Measurements from ENCODE around the gene TP53. TPM values are rescaled to one million over a fixed set of nuclear protein-coding genes. Genes with fewer than 3 reads are reported as not detected.

The TP53 gene
- polyA plus RNA-seq, 1 donor from 2014 or later: 13.8 TPM

DNA sequence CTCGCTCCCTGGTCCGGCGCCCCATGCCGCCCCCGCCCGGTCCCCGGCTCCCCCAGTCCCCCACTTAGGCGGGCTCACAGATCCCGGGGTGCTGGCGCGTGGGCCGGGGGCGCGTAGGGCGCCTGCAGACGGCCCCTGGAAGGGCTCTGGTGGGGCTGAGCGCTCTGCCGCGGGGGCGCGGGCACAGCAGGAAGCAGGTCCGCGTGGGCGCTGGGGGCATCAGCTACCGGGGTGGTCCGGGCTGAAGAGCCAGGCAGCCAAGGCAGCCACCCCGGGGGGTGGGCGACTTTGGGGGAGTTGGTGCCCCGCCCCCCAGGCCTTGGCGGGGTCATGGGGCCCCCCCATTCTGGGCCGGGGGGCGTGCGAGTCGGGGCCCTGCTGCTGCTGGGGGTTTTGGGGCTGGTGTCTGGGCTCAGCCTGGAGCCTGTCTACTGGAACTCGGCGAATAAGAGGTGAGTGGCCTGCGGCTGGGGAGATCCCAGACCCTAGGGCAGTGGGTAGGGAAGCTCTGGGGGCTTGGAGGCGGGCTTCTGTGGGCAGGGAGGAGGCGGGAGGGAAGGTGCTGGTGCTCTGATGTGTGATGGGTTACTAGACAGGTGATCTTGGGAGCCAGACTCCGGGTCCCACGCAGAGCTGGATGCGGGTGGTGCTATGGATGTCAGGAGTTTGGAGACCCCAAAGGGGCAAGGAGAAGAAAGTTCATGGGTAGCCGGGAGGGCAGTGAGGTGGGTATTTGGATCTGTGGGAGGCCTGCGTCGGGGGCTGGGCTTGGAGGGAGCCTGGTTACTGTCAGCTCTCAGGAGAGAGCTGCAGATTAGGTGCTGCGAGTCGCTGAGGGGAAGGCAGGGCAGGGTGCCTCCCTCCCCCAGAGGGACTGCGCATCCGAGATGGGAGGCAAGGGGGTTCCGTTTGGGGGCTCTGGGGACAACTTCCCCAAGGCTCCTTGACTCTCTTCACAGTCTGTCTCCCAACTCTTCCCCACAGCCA lies 18.3 kb upstream of the TP53 start:
- Histone ChIP-seq H3K79me2 (replicated peaks; ENCODE audit: insufficient read depth, low read length) (peaks cover 37% of the 10 kb centered on the region), H4K20me1 (ENCODE audit: insufficient read depth) (peaks cover 3% of the 10 kb centered on the region), H2AFZ (ENCODE audit: low read depth, low read length) (peak overlapping the region; percentile 81), H3K9me2 (ENCODE audit: insufficient read depth, low read length) (no peaks in the 10 kb centered on the region), H3F3A (ENCODE audit: insufficient read depth, low read length, poor library complexity, severe bottlenecking) (peaks cover 6% of the 10 kb centered on the region), H3K4me3 (ENCODE audit: low read length) (peak overlapping the region; percentile 98), H3K4me2 (ENCODE audit: low read length) (peak overlapping the region; percentile 97), H3K9me3 (ENCODE audit: low read length) (no peaks in the 10 kb centered on the region), H3K27ac (ENCODE audit: low read length) (peak overlapping the region; percentile 95), H3K36me3 (ENCODE audit: insufficient read depth, low read length) (no peaks in the 10 kb centered on the region), H3K27me3 (ENCODE audit: insufficient read depth, low read depth, low read length) (no peaks in the 10 kb centered on the region), H3K9ac (ENCODE audit: low read length) (peak overlapping the region; percentile 93)
- peak; percentile 43 for TF ChIP-seq MXI1 (conservative IDR thresholded peaks at IDR 0.05; ENCODE audit: poor library complexity, severe bottlenecking)
- TF ChIP-seq, protein P1, sequence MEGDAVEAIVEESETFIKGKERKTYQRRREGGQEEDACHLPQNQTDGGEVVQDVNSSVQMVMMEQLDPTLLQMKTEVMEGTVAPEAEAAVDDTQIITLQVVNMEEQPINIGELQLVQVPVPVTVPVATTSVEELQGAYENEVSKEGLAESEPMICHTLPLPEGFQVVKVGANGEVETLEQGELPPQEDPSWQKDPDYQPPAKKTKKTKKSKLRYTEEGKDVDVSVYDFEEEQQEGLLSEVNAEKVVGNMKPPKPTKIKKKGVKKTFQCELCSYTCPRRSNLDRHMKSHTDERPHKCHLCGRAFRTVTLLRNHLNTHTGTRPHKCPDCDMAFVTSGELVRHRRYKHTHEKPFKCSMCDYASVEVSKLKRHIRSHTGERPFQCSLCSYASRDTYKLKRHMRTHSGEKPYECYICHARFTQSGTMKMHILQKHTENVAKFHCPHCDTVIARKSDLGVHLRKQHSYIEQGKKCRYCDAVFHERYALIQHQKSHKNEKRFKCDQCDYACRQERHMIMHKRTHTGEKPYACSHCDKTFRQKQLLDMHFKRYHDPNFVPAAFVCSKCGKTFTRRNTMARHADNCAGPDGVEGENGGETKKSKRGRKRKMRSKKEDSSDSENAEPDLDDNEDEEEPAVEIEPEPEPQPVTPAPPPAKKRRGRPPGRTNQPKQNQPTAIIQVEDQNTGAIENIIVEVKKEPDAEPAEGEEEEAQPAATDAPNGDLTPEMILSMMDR (IDR thresholded peaks at IDR 0.05; ENCODE audit: poor library complexity, severe bottlenecking): no peak

DNA sequence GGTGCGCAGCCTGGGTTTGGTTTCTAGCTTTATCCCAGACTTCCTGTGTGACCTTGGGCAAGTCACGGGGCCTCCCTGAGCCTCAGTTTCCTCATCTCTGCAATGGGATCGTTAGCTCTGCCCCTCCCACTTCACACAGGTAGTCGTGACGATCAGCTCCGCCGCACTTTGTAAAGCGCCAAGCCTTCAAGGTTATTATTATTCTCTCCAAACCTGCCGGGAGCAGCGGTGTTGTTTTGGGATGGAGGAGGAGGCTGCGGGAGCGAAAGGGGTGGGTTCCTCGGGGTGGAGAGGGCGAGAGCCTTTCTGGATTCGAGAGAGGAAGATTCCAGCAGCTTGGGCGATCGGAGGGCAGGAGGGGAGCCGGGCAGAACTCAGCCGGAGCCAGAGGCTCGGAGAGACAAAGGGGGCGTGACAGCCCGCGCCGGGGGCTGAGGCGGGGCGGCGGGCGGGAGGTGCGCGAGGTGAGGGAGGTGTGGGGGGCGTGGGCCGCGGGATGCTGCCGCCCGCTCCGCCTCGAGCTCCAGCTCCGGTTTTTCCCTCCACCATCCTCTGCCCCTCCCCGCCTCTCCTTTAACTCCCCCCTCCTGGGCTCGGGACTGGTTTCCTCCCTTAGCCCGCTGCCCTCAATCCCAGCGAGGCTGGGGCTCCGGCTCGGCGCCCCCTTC lies 17.4 kb upstream of the TP53 start, which contains the start of gene EFNB3:
TSS of gene EFNB3 (plus strand) at position 602 of the 668 bp plus-strand sequence. CDS start 397 bp downstream, outside the sequence.
- H3K27ac ChIP-seq (ENCODE audit: low read length): peak within 1 kb of the TSS; percentile 95

More for the DNA sequence above, 17.4 kb upstream of the TP53 start, which contains the start of gene EFNB3:
- peak within 1 kb of the TSS; percentile 97 for H3K4me2 ChIP-seq (ENCODE audit: low read length)
- H3K9ac ChIP-seq (ENCODE audit: low read length): peak within 1 kb of the TSS; percentile 93
- H3K9me3 ChIP-seq (ENCODE audit: low read length): no peaks in the 10 kb centered on the region
- H3K79me2 ChIP-seq (replicated peaks; ENCODE audit: insufficient read depth, low read length): peaks cover 37% of the 10 kb centered on the region
- peak within 1 kb of the TSS; percentile 81 for H2AFZ ChIP-seq (ENCODE audit: low read depth, low read length)
- H3K27me3 ChIP-seq (ENCODE audit: insufficient read depth, low read depth, low read length): no peaks in the 10 kb centered on the region
- H3K9me2 ChIP-seq (ENCODE audit: insufficient read depth, low read length): no peaks in the 10 kb centered on the region
- peak within 1 kb of the TSS; percentile 98 for H3K4me3 ChIP-seq (ENCODE audit: low read length)
- peaks cover 3% of the 10 kb centered on the region for H4K20me1 ChIP-seq (ENCODE audit: insufficient read depth)
- H3F3A ChIP-seq (ENCODE audit: insufficient read depth, low read length, poor library complexity, severe bottlenecking): peaks cover 6% of the 10 kb centered on the region
- no peaks in the 10 kb centered on the region for H3K36me3 ChIP-seq (ENCODE audit: insufficient read depth, low read length)
- TF ChIP-seq MXI1 (conservative IDR thresholded peaks at IDR 0.05; ENCODE audit: poor library complexity, severe bottlenecking) (peak; percentile 61), RAD21 (conservative IDR thresholded peaks at IDR 0.05) (no peak), EP300 (conservative IDR thresholded peaks at IDR 0.05; ENCODE audit: poor library complexity, severe bottlenecking) (peak; percentile 14), SMC3 (conservative IDR thresholded peaks at IDR 0.05; ENCODE audit: poor library complexity) (peak; percentile 35), TAF1 (IDR thresholded peaks at IDR 0.05; ENCODE audit: low read depth) (peak; percentile 88), POLR2AphosphoS5 (IDR thresholded peaks at IDR 0.05) (peak; percentile 75)
- TF ChIP-seq, protein P1 (IDR thresholded peaks at IDR 0.05; ENCODE audit: poor library complexity, severe bottlenecking): no peak
- TF ChIP-seq, protein P2, sequence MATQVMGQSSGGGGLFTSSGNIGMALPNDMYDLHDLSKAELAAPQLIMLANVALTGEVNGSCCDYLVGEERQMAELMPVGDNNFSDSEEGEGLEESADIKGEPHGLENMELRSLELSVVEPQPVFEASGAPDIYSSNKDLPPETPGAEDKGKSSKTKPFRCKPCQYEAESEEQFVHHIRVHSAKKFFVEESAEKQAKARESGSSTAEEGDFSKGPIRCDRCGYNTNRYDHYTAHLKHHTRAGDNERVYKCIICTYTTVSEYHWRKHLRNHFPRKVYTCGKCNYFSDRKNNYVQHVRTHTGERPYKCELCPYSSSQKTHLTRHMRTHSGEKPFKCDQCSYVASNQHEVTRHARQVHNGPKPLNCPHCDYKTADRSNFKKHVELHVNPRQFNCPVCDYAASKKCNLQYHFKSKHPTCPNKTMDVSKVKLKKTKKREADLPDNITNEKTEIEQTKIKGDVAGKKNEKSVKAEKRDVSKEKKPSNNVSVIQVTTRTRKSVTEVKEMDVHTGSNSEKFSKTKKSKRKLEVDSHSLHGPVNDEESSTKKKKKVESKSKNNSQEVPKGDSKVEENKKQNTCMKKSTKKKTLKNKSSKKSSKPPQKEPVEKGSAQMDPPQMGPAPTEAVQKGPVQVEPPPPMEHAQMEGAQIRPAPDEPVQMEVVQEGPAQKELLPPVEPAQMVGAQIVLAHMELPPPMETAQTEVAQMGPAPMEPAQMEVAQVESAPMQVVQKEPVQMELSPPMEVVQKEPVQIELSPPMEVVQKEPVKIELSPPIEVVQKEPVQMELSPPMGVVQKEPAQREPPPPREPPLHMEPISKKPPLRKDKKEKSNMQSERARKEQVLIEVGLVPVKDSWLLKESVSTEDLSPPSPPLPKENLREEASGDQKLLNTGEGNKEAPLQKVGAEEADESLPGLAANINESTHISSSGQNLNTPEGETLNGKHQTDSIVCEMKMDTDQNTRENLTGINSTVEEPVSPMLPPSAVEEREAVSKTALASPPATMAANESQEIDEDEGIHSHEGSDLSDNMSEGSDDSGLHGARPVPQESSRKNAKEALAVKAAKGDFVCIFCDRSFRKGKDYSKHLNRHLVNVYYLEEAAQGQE (IDR thresholded peaks at IDR 0.05; ENCODE audit: borderline replicate concordance): no peak

All from neural cell (in vitro differentiated cells).